SK-N-SH treated with all-trans-retinoic acid at 6 μM for 48 hours (cell line): ENCODE results near the gene DRC7.

Experiments used
- ARNTL ChIP-seq: fragments of 450-650 bp; formaldehyde crosslinking; IDR thresholded peaks from 2 replicates; pipeline ENCODE4 v1.5.0; 2020; ENCODE audit warnings: low read depth, mild to moderate bottlenecking, moderate library complexity, borderline replicate concordance
- BACH2 ChIP-seq: fragments of 250-450 bp; sonication (Bioruptor Pico); IDR thresholded peaks from 2 replicates; pipeline ENCODE4 v1.9.0; 2021; ENCODE audit warnings: mild to moderate bottlenecking, borderline replicate concordance
- CREB5 ChIP-seq: fragments of 250-450 bp; sonication (Bioruptor Pico); IDR thresholded peaks from 2 replicates; pipeline ENCODE4 v1.5.1; 2020; ENCODE audit warnings: low read depth, mild to moderate bottlenecking, moderate library complexity
- ESRRG ChIP-seq: fragments of 250-450 bp; sonication (Bioruptor Pico); IDR thresholded peaks from 2 replicates; pipeline ENCODE4 v1.6.1; 2021; ENCODE audit warnings: mild to moderate bottlenecking
- GLIS3 ChIP-seq: fragments of 250-450 bp; sonication (Bioruptor Pico); IDR thresholded peaks from 2 replicates; pipeline ENCODE4 v1.5.0; 2020; ENCODE audit warnings: mild to moderate bottlenecking, moderate library complexity
- PATZ1 ChIP-seq: fragments of 250-450 bp; sonication (Bioruptor Pico); IDR thresholded peaks from 2 replicates; pipeline ENCODE4 v1.8.0; 2020; ENCODE audit warnings: mild to moderate bottlenecking, moderate library complexity, borderline replicate concordance
- POU6F1 ChIP-seq: fragments of 250-450 bp; sonication (Bioruptor Pico); IDR thresholded peaks from 2 replicates; pipeline ENCODE4 v1.8.0; 2021; ENCODE audit warnings: low read depth, mild to moderate bottlenecking, moderate library complexity, borderline replicate concordance
- PPARA ChIP-seq: fragments of 250-450 bp; sonication (Bioruptor Pico); IDR thresholded peaks from 2 replicates; pipeline ENCODE4 v1.5.0; 2020; ENCODE audit warnings: mild to moderate bottlenecking, borderline replicate concordance
- TSHZ2 ChIP-seq: fragments of 250-450 bp; sonication (Bioruptor Pico); IDR thresholded peaks from 2 replicates; pipeline ENCODE4 v1.5.0; 2020; ENCODE audit warnings: mild to moderate bottlenecking, moderate library complexity
- ZC3H10 ChIP-seq: fragments of 250-450 bp; sonication (Bioruptor Pico); IDR thresholded peaks from 2 replicates; pipeline ENCODE4 v1.5.1; 2021; ENCODE audit warnings: mild to moderate bottlenecking, moderate library complexity
- ZFP3 ChIP-seq: fragments of 250-450 bp; sonication (Bioruptor Pico); IDR thresholded peaks from 2 replicates; pipeline ENCODE4 v1.5.0; 2020; ENCODE audit warnings: mild to moderate bottlenecking, moderate library complexity
- ZNF8 ChIP-seq: fragments of 450-650 bp; formaldehyde crosslinking; IDR thresholded peaks from 2 replicates; pipeline ENCODE4 v1.5.0; 2020; ENCODE audit warnings: mild to moderate bottlenecking, moderate library complexity

- TF ChIP-seq ESRRG (CRISPR knock-in tag) (no peak), ZNF8 (CRISPR knock-in tag) (no peak), CREB5 (CRISPR knock-in tag) (no peak), BACH2 (CRISPR knock-in tag) (no peak), GLIS3 (CRISPR knock-in tag) (no peak), ZC3H10 (CRISPR knock-in tag) (no peak), PPARA (CRISPR knock-in tag) (no peak), ARNTL (CRISPR knock-in tag) (no peak), ZFP3 (CRISPR knock-in tag) (no peak), TSHZ2 (CRISPR knock-in tag) (no peak), PATZ1 (no peak), POU6F1 (CRISPR knock-in tag) (no peak)
Observed at GRCh38 chr16:57672416-57672815, 22.2 kb upstream of the DRC7 start.
